H9 (cell line): Measurements from ENCODE around the gene IL11RA. TPM values are rescaled to one million over a fixed set of nuclear protein-coding genes. Genes with fewer than 3 reads are reported as not detected.
A peak's percentile ranks its signal among the peaks of the same experiment; 100 is the strongest.

Experiments used
- DNase-seq: peaks from one replicate; pipeline ENCODE4 v3.0.0-alpha.2; 2017
- H2AFZ ChIP-seq: one replicate; pipeline ENCODE4 v1.6.1; 2013; ENCODE audit warnings: mild to moderate bottlenecking, low read length, control low read depth, moderate library complexity
- H2AK5ac ChIP-seq: 2 replicates; pipeline ENCODE4 v1.6.1; 2013; ENCODE audit warnings: low read length, control low read depth, mixed read lengths; ENCODE audit not compliant: insufficient read length
- H2BK120ac ChIP-seq: one replicate; pipeline ENCODE4 v1.6.1; 2013; ENCODE audit warnings: low read depth, mild to moderate bottlenecking, low read length, control low read depth, inconsistent platforms; ENCODE audit not compliant: poor library complexity, severe bottlenecking
- H2BK12ac ChIP-seq: 2 replicates; pipeline ENCODE4 v1.6.1; 2013; ENCODE audit warnings: low read length, control low read depth, mixed read lengths, low read depth; ENCODE audit not compliant: insufficient read length
- H2BK15ac ChIP-seq: 2 replicates; pipeline ENCODE4 v1.6.1; 2013; ENCODE audit warnings: low read depth, low read length, control low read depth
- H2BK20ac ChIP-seq: one replicate; pipeline ENCODE4 v1.6.1; 2013; ENCODE audit warnings: low read depth, mild to moderate bottlenecking, low read length, control low read depth, inconsistent platforms; ENCODE audit not compliant: poor library complexity, severe bottlenecking
- H2BK5ac ChIP-seq: 2 replicates; pipeline ENCODE4 v1.6.1; 2013; ENCODE audit warnings: low read length, control low read depth, mixed read lengths; ENCODE audit not compliant: insufficient read length
- H3K14ac ChIP-seq: 2 replicates; pipeline ENCODE4 v1.6.1; 2013; ENCODE audit warnings: low read length, control low read depth; ENCODE audit not compliant: insufficient read depth
- H3K18ac ChIP-seq: 2 replicates; pipeline ENCODE4 v1.6.1; 2013; ENCODE audit warnings: low read depth, mild to moderate bottlenecking, mixed read lengths, low read length, control low read depth; ENCODE audit not compliant: insufficient read length
- H3K23ac ChIP-seq: 2 replicates; pipeline ENCODE4 v1.6.1; 2013; ENCODE audit warnings: low read length, control low read depth, mixed read lengths, low read depth; ENCODE audit not compliant: insufficient read length
- H3K23me2 ChIP-seq: 2 replicates; pipeline ENCODE4 v1.6.1; 2013; ENCODE audit warnings: low read depth, mild to moderate bottlenecking, mixed read lengths, low read length, control low read depth; ENCODE audit not compliant: insufficient read length, poor library complexity, severe bottlenecking
- H3K27ac ChIP-seq: 2 replicates; pipeline ENCODE4 v1.5.1; 2013; ENCODE audit warnings: low read length, control low read depth, mixed read lengths, low read depth; ENCODE audit not compliant: insufficient read length
- H3K27me3 ChIP-seq: 2 replicates; pipeline ENCODE4 v1.6.1; 2013; ENCODE audit warnings: low read length, control low read depth, inconsistent platforms; ENCODE audit not compliant: insufficient read depth
- H3K4ac ChIP-seq: 2 replicates; pipeline ENCODE4 v1.6.1; 2013; ENCODE audit warnings: low read depth, mild to moderate bottlenecking, control low read depth, inconsistent platforms, low read length, moderate library complexity
- H3K4me1 ChIP-seq: 2 replicates; pipeline ENCODE4 v1.6.1; 2013; ENCODE audit warnings: low read length, control low read depth, inconsistent platforms; ENCODE audit not compliant: insufficient read depth
- H3K4me2 ChIP-seq: 2 replicates; pipeline ENCODE4 v1.6.1; 2013; ENCODE audit warnings: low read length, control low read depth, mixed read lengths; ENCODE audit not compliant: insufficient read length, insufficient read depth
- H3K56ac ChIP-seq: 2 replicates; pipeline ENCODE4 v1.6.1; 2013; ENCODE audit warnings: low read depth, mild to moderate bottlenecking, mixed read lengths, low read length, control low read depth; ENCODE audit not compliant: insufficient read length
- H3K79me1 ChIP-seq: 2 replicates; pipeline ENCODE4 v1.6.1; 2013; ENCODE audit warnings: low read depth, mild to moderate bottlenecking, moderate library complexity, low read length, control low read depth, inconsistent platforms; ENCODE audit not compliant: insufficient read depth, poor library complexity, severe bottlenecking
- H3K79me2 ChIP-seq: 2 replicates; pipeline ENCODE4 v1.6.1; 2013; ENCODE audit warnings: low read length, control low read depth, inconsistent platforms; ENCODE audit not compliant: insufficient read depth
- H3K9ac ChIP-seq: 2 replicates; pipeline ENCODE4 v1.6.1; 2013; ENCODE audit warnings: low read length, control low read depth, mixed read lengths; ENCODE audit not compliant: insufficient read length; ENCODE audit errors: extremely low read depth
- H3K9me3 ChIP-seq: one replicate; pipeline ENCODE4 v1.6.1; 2013; ENCODE audit warnings: low read depth, low read length, inconsistent platforms; ENCODE audit not compliant: control insufficient read depth
- H3T11ph ChIP-seq: one replicate; pipeline ENCODE4 v1.6.1; 2013; ENCODE audit warnings: mild to moderate bottlenecking, low read length, control low read depth, inconsistent platforms
- H4K20me1 ChIP-seq: one replicate; pipeline ENCODE4 v1.6.1; 2013; ENCODE audit not compliant: control insufficient read depth, insufficient read length, insufficient read depth
- H4K5ac ChIP-seq: 2 replicates; pipeline ENCODE4 v1.6.1; 2013; ENCODE audit warnings: low read depth, mild to moderate bottlenecking, mixed read lengths, low read length, control low read depth; ENCODE audit not compliant: insufficient read length
- H4K8ac ChIP-seq: replicated peaks from 2 replicates; pipeline ENCODE4 v1.6.1; 2013; ENCODE audit warnings: low read length, control low read depth, mixed read lengths, low read depth; ENCODE audit not compliant: insufficient read length
- H4K91ac ChIP-seq: 2 replicates; pipeline ENCODE4 v1.6.1; 2013; ENCODE audit warnings: low read depth, mild to moderate bottlenecking, moderate library complexity, mixed read lengths, low read length, control low read depth; ENCODE audit not compliant: insufficient read length
- H3K27ac Mint-ChIP-seq, 3 experiments: 2 replicates in 2 of 3; 3 replicates in 1 of 3; pipeline ENCODE4 v1.8.0; 2020 to 2021; ENCODE audit warnings: mixed read lengths in 3 of 3, mild to moderate bottlenecking in 1 of 3, moderate library complexity in 1 of 3
- H3K27me3 Mint-ChIP-seq: 2 replicates; pipeline ENCODE4 v1.8.0; 2021; ENCODE audit warnings: low read depth, mild to moderate bottlenecking, moderate library complexity, mixed read lengths
- H3K36me3 Mint-ChIP-seq, 3 experiments: 2 replicates in 2 of 3; 3 replicates in 1 of 3; pipeline ENCODE4 v1.8.0; 2020 to 2021; ENCODE audit warnings: low read depth in 3 of 3, mixed read lengths in 3 of 3; ENCODE audit not compliant: insufficient read depth in 1 of 3
- H3K4me1 Mint-ChIP-seq, 2 experiments: 2 replicates each; pipeline ENCODE4 v1.8.0; 2020; ENCODE audit warnings: mixed read lengths in 2 of 2
- H3K4me3 Mint-ChIP-seq, 2 experiments: 2 replicates in 1 of 2; 3 replicates in 1 of 2; pipeline ENCODE4 v1.8.0; 2020 to 2021; ENCODE audit warnings: mild to moderate bottlenecking in 2 of 2, mixed read lengths in 2 of 2, moderate library complexity in 1 of 2
- H3K9me3 Mint-ChIP-seq, 2 experiments: 2 replicates in 1 of 2; 3 replicates in 1 of 2; pipeline ENCODE4 v1.8.0; 2020; ENCODE audit warnings: mild to moderate bottlenecking in 2 of 2, mixed read lengths in 2 of 2, moderate library complexity in 1 of 2
- WGBS: extraction: QIAGEN DNeasy Blood & Tissue Kit; methylation state at CpG from one replicate; pipeline ENCODE4 v1.1.7; 2013; ENCODE audit warnings: missing lambda C conversion rate, low lambda C conversion rate, mixed read lengths; ENCODE audit not compliant: insufficient read length; ENCODE audit errors: extremely low coverage; 5-methylcytosine and 5-hydroxymethylcytosine counted together
- total RNA-seq: library from RNA; stranded (reverse); gene quantifications from 2 replicates; pipeline ENCODE4 v1.2.1, GENCODE V29; 2021
- TF ChIP-seq, protein P1 (sequence below): fragments of 200-600 bp; sonication (generic); conservative IDR thresholded peaks from 3 replicates; pipeline ENCODE4 v1.8.0; 2021; ENCODE audit warnings: antibody characterized with exemption, mild to moderate bottlenecking

IL11RA gene
- total RNA-seq, 1 experiment from 2014 or later: 8.7 TPM

- Mint-ChIP-seq H3K4me1 (peaks cover 23 to 36% of the 10 kb centered on the region in 2 experiments), H3K4me3 (peak overlapping the region in 1 of 2 experiments; percentile 55; a peak in 2 of 5 replicates), H3K36me3 (peaks cover 2 to 15% (median 10%) of the 10 kb centered on the region in 3 experiments; a peak in 6 of 7 replicates), H3K9me3 (no peaks in the 10 kb centered on the region; a peak in 1 of 5 replicates), H3K27ac (no peak overlapping the region), H3K27me3 (peaks cover 43% of the 10 kb centered on the region)
- no peak overlapping the region for H2BK15ac ChIP-seq
- no peak overlapping the region for H3K23ac ChIP-seq
- H3K79me1 ChIP-seq: no peaks in the 10 kb centered on the region
- H2BK5ac ChIP-seq: no peak overlapping the region
- no peak overlapping the region for H3K56ac ChIP-seq
- H3K9ac ChIP-seq: no peak overlapping the region
- H2BK20ac ChIP-seq: no peak overlapping the region
- H3K23me2 ChIP-seq: peaks cover 11% of the 10 kb centered on the region
- peaks cover 4% of the 10 kb centered on the region; the same call in 1 of the 2 replicates for H3K4me1 ChIP-seq
- H3K27me3 ChIP-seq: peaks cover 13% of the 10 kb centered on the region
- H2BK120ac ChIP-seq: no peak overlapping the region
- H2AFZ ChIP-seq: no peak overlapping the region
- no peaks in the 10 kb centered on the region for H4K20me1 ChIP-seq
- H3K9me3 ChIP-seq: no peaks in the 10 kb centered on the region
- TF ChIP-seq, protein P1, sequence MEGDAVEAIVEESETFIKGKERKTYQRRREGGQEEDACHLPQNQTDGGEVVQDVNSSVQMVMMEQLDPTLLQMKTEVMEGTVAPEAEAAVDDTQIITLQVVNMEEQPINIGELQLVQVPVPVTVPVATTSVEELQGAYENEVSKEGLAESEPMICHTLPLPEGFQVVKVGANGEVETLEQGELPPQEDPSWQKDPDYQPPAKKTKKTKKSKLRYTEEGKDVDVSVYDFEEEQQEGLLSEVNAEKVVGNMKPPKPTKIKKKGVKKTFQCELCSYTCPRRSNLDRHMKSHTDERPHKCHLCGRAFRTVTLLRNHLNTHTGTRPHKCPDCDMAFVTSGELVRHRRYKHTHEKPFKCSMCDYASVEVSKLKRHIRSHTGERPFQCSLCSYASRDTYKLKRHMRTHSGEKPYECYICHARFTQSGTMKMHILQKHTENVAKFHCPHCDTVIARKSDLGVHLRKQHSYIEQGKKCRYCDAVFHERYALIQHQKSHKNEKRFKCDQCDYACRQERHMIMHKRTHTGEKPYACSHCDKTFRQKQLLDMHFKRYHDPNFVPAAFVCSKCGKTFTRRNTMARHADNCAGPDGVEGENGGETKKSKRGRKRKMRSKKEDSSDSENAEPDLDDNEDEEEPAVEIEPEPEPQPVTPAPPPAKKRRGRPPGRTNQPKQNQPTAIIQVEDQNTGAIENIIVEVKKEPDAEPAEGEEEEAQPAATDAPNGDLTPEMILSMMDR: no peak
- no peak overlapping the region for H3K4me2 ChIP-seq
- no peak overlapping the region for H4K91ac ChIP-seq
- H3K18ac ChIP-seq: no peak overlapping the region
- no peak for DNase-seq
- no CpG with 5 or more reads among the region's 3 CpGs for WGBS
- no peak overlapping the region for H4K5ac ChIP-seq
- no peak overlapping the region for H4K8ac ChIP-seq
- H2AK5ac ChIP-seq: no peak overlapping the region
- no peak overlapping the region for H3K4ac ChIP-seq
- H2BK12ac ChIP-seq: no peak overlapping the region
- no peak overlapping the region for H3K14ac ChIP-seq
- H3K79me2 ChIP-seq: no peaks in the 10 kb centered on the region; the same call in 1 of the 2 replicates
- H3K27ac ChIP-seq: no peak overlapping the region
- H3T11ph ChIP-seq: no peak overlapping the region
Observed at GRCh38 chr9:34634551-34635248, 17.3 kb upstream of the IL11RA start.
